Stimulated activated CD4-positive, alpha-beta T cell treated with anti-CD3 and anti-CD28 coated beads, Interleukin-4, amount 100 ng/mL, for 4 hours (primary cell): ENCODE data around the gene METTL5.
A peak's percentile ranks its signal among the peaks of the same experiment; 100 is the strongest.
"Not testable (repeated sequence)": the region's sequence is repeated elsewhere in the genome, so short reads cannot be mapped to it uniquely, and the experiment has no call there.

Experiments used
- DNase-seq, 2 experiments: peaks; one replicate each; pipeline ENCODE4 v3.0.0-alpha.2; 2020

METTL5 gene

GRCh38 chr2:169828141-169828811 is 3.6 kb upstream of the METTL5 start:
- DNase-seq = peak; percentile 46 to 49

- peak; percentile 86 to 93 for DNase-seq
Measured at GRCh38 chr2:169827272-169828140, 2.8 kb upstream of the METTL5 start, which contains the start of gene UBR3. Gene UBR3, plus strand, starts transcription at chr2:169827454. Its CDS starts 54 bp downstream, at chr2:169827508.

- DNase-seq = no peak
Measured at GRCh38 chr2:169823996-169824372, 721 bp downstream of the METTL5 start.

GRCh38 chr2:169822785-169823392 is 1.8 kb downstream of the METTL5 start:
- no peak for DNase-seq

- DNase-seq = no peak
Measured at GRCh38 chr2:169822036-169822435, 2.7 kb downstream of the METTL5 start.

GRCh38 chr2:169820101-169820500 is 4.6 kb downstream of the METTL5 start:
- DNase-seq = not testable (repeated sequence)

- DNase-seq = no peak
Measured at GRCh38 chr2:169819106-169819505, 5.6 kb downstream of the METTL5 start.

- no peak for DNase-seq
Measured at GRCh38 chr2:169818241-169818640, 6.5 kb downstream of the METTL5 start.

GRCh38 chr2:169817369-169817768 is 7.3 kb downstream of the METTL5 start:
- DNase-seq = not testable (repeated sequence)

GRCh38 chr2:169816961-169817360 is 7.7 kb downstream of the METTL5 start:
- not testable (repeated sequence) for DNase-seq

GRCh38 chr2:169815849-169816248 is 8.9 kb downstream of the METTL5 start:
- no peak for DNase-seq

GRCh38 chr2:169808221-169808620 is 16.5 kb downstream of the METTL5 start:
- DNase-seq = no peak

- DNase-seq = no peak
Measured at GRCh38 chr2:169806586-169806985, 18.1 kb downstream of the METTL5 start.

GRCh38 chr2:169803480-169803879 is 21.2 kb downstream of the METTL5 start:
- no peak for DNase-seq

- DNase-seq = peak; percentile 93 to 95
Measured at GRCh38 chr2:169798718-169799592, 25.8 kb downstream of the METTL5 start, which contains the start of gene SSB. Gene SSB, plus strand, starts transcription at chr2:169798871. Its CDS starts 2,090 bp downstream, at chr2:169800961.

- DNase-seq = no peak
Measured at GRCh38 chr2:169798397-169798717, 26.3 kb downstream of the METTL5 start.

GRCh38 chr2:169797601-169798000 is 27.1 kb downstream of the METTL5 start:
- DNase-seq = no peak

GRCh38 chr2:169796441-169796840 is 28.3 kb downstream of the METTL5 start:
- no peak for DNase-seq

- no peak for DNase-seq
Measured at GRCh38 chr2:169795181-169795580, 29.5 kb downstream of the METTL5 start.

- DNase-seq = no peak
Measured at GRCh38 chr2:169790581-169790980, 34.1 kb downstream of the METTL5 start.

- DNase-seq = no peak
Measured at GRCh38 chr2:169782513-169782912, 42.2 kb downstream of the METTL5 start.

- no peak for DNase-seq
Measured at GRCh38 chr2:169781249-169782013, 43.3 kb downstream of the METTL5 start.
